NCI-H2171 treated with DMSO at 0.1 percent for 48 hours (cell line): ENCODE measurements around the gene PPP4R4.
A peak's percentile ranks its signal among the peaks of the same experiment; 100 is the strongest.
"Not testable (repeated sequence)": the region's sequence is repeated elsewhere in the genome, so short reads cannot be mapped to it uniquely, and the experiment has no call there.

Source experiments
- DNase-seq: peaks from one replicate; lab custom pipeline; 2025; lab: John Stamatoyannopoulos, UW

Gene PPP4R4

DNA sequence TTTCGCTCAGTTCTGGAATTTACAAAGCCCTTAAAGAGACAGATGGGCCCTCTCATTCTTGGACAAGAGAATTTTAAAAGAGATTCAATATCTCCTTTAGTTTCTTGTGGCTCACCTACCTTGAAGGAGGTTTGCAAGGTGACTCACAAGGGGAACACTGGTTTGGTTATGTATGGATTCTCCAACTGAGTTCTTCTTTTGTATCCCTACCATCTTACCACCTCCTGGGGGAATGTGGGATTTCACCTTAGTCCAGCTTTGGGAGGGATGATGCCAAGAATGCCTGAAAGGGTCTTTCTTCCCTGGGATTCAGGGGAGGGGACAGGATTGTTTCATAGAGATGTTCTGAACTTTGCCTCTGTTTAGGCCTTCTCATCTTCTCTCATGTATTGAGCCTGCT, 3.7 kb downstream of the PPP4R4 start:
- no peak for DNase-seq

DNA sequence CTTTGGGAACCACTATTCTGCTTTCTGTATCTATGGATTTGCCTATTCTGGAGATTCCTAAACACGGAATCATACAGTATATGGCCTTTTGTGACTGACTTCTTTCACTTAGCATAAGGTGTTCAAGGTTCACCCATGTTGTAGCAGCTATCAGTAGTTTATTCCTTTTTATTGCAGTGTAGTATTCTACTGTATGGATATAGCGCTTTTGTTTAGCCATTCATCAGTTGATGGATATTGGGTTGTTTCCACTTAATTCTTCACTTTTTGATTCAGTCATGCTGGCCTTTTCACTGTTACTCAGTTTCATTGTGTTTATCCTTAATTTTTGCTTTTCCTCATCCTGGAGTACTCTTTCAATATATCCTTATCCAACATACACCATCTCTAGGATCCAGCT, 5.1 kb downstream of the PPP4R4 start:
- no peak for DNase-seq

DNA sequence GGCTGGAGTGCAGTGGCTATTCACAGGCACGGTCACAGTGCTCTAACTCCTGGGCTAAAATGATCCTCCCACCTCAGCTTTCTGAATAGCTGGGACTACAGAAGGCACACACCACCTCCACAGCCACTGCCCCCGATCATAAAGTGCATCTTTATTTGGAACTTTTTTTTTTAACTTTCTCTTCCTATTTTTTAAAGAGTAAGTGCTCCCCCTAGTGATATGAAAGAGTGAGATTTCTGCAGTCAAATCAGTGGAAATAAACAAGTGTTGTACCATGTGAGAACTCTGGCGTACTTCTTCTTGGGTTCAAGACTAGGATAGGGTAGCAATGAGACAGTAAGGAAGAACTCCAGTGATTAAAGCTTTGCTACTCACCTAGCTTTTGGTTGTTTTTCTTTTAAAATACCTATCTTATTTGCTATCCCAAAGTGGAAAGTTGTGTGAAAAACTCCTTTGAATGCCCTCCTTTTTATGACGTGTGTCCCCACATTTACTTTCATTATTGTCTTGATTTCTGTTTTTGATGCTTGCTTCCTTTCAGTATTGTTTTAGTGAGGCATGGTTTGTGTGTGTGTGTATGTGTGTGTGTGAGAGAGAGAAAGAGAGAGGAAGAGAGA, 6.6 kb downstream of the PPP4R4 start:
- peak; percentile 86 for DNase-seq

DNA sequence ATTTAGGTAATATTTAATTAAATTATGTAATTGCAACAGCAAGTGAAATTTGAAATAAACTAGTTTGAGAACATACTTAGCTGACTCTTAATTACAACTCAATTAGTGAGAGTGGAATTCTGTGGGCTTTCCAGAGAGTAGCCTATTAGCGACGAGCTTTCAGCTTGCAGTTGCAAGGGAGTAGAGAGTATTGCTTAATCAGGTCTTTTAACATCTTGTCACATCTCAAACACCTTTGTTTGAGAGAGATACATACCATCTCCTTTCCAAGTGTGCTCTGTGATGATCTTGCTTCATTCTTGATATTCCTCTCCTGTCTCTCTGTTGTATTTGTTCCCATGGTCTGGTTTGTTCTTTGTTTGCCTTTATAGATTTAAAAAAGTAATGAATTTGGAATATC, 7.7 kb downstream of the PPP4R4 start:
- DNase-seq = no peak

DNA sequence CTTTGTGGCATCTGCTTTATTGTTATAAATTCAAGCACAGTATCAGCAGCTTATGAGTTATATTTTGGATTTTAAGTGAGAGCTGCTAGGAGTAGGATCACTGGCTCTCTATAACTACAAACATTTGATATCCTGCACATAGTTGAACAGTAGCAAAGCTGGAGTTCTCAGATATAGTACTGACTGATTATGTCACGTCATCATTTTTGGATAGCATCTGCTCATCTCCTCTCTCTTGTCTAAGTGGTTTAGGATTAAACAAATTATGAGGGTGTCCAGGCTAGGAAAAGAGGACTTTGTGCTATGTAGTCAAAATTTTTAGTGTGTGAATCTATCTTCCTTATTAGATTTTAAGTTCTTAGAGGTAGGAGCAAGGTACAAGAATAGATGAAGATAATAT, 18.4 kb downstream of the PPP4R4 start:
- DNase-seq = no peak

DNA sequence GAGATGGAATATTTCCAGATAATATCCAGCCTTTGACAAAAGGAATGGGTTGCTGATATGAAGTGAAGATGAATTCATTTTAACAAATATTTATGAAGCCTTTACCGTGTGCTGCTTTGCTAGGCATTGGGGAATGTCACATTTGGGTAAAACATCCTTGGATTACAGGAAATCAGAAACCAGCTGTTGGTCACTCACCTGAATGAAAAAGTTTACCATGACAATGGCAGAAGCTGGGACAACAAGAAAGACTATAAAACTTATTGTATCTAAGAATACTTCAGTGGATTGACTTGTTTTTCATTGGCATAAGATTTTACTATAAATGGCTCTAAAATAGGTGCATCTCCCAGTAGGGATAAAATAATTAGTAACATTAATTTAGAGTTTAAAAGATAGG, 19.7 kb downstream of the PPP4R4 start:
- DNase-seq = no peak

DNA sequence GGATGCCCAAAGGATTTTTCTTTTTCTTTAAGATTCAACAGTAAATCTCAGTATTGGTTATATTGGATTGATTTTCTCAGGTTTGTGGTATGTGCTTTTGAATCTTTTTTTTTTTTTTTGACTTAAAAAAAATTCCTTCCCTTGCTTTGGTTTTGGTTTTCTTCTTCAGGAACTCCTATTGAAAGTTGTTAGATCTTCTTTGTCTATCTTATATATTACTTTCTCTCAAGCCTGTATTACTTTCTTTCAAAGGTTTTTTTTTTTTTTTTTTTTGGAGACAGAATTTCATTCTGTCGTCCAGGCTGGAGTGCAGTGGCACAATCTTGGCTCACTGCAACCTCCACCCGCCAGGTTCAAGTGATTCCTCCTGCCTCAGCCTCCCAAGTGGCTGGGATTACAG, 21.9 kb downstream of the PPP4R4 start:
- no peak for DNase-seq

DNA sequence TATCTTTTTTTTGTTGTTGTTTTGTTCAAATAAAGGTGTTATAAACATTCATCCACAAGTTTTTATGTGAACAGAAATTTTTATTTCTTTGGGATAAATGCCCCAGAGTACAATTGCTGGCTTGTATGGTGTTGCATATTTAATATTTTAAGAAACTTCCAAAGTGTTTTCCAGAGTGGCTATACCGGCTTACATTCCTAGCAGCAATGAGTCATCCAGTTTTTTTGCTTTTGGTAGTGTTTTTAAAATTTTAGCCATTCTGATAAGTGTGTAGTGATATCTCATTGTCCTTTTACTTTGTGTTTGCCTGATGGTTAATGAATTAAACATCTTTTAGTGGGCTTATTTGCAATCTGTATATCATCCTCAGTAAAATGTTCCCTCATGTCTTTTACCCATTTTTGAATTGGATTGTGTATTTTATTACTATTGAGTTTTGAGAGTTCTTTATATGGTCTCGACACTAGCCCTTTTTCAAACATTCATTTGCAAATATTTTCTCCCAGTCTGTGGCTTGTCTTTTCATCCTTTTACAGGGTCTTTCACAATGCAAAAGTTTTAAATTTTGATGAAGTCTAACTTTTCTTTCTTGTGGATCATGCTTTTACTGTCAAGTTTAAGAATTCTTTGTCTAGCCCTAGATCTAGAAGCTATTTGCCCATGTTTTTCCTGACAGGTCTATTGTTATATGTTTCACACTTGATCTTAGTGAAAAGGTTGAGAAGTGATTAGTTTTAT, 29.5 kb downstream of the PPP4R4 start:
- no peak for DNase-seq

DNA sequence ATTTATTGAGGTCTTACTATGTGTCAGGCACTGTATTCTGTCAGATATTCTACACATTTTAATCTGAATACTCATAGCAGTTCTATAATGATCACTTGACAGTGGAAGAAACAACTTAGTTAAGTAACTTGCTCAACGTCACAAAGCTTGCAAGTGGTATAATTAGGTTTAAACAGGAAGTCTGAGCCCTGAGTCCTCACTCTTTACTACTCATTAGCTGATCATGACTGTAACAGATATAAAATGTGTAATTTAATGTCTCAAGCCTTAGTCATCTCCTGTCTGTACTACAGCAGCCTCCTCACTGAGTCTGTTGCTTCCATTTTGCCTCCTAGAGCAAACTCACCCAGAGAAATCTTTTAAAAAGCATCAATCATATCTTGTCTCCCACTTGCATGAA, 38.9 kb downstream of the PPP4R4 start:
- DNase-seq = no peak

DNA sequence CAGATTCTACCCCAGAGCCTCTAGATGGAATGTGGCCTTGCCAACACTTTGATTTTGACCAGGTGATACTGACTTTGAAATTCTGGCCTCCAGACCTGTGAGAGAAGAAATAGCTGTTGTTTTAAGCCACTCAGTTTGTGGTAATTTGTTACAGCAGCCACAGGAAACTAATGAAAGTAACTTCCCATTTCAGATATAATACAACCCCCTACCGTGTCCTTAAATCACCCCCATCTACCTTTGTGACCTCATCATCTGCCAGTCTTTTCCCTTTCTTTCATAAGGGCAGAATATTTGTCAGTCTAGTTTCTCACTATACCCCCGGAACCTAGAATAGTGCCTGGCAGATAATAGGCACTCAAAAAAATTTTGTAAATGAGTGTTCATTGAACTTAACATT, 39.6 kb downstream of the PPP4R4 start:
- DNase-seq = no peak

DNA sequence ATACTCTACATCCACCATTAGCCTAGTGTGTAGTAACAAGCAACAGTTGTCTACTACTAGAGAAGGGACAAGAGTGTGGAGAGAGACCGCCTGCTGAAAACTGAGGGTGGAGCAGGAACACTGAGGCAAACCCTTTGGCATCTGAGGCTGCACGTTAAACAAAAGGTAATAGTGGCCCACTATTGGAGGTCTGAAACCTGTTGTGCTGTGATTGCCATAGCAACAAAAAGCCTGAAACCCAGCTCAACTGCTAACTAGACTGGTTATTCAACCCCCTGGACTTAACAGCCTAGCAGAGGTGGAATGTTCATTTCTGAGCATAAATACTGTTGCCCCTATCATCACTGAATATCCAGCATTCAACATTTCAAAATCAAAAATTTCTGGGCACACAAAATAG, 43.0 kb downstream of the PPP4R4 start:
- DNase-seq = no peak

DNA sequence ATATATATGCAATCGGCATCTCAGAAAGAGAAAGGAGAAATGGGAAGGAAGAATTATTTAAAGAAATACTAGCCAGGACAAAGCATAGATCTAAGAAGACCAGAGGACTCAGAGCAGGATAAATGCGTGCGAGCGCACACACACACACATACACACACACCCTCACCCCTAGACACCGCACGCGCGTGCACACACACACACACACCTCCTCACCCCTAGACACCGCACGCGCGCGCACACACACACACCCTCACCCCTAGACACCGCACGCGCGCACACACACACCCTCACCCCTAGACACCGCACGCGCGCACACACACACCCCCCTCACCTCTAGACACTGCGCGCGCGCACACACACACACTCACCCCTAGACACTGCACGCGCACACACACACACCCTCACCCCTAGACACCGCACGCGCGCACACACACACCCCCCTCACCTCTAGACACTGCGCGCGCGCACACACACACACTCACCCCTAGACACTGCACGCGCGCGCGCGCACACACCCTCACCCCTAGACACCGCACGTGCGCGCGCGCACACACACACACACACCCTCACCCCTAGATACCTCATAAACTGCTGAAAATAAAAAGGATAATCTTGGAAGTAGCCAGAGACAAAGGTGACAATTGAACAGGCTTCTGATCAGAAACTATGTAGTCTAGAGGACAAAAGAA, 44.2 kb downstream of the PPP4R4 start:
- not testable (repeated sequence) for DNase-seq

DNA sequence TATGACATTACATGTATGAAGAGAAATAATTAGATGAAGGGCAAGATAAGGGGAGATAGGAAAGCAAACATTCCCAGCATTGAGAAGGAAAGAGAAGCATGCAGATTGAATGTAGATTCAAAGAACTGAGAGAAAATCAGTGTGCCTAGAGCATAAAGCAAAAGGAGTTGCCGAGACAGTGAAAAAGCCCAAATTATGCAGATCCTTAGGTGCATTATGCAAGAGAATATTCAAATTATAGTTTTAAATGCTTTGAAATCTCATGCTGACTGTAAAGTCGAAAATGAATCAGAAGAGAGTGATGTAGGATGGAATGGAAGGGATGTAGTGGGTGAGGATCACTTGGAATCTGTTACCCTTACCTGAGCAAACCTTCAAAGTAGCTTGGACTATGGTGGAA, 49.9 kb downstream of the PPP4R4 start:
- no peak for DNase-seq

DNA sequence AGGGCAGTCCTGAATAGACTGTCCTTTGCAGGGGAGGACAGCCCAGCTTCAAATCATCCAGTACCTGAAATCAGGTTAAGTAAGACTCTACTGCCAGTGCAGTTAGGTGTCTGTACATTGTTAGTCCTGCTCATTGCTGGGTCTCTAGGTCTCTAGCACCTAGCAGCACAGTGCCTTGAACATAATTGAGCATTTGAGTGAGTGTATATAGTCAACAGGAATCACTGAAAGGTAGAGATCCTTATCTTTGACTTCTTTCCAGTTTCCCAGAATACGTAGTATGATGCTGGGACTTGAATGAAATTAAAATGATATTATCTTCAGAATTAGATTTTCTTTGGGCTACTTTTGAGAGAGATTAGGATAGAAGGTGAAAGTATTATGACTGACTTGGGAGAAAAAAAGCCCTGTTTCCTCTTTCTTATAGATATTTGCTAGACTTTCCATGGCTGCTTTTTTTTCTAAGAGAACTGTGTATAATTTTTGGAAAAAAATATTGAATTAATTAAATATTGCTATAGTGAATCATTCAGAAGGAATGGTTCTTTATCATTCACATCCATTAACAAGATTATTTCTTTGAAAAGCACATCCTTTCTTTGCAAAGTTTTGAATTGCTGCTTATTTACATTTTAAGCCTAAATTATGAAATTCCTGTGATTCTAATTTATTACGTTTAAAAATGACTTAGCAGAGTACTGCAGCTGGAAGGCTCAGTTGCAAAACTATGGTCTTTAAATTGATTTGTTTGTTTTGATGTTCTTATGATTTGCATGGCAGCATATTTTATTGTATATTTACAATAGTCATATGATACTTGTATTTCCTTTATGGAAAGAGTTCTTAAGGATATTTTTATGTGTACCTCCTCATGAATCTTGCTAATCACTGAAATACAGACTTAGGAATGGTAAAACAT, 51.6 kb downstream of the PPP4R4 start:
- no peak for DNase-seq

DNA sequence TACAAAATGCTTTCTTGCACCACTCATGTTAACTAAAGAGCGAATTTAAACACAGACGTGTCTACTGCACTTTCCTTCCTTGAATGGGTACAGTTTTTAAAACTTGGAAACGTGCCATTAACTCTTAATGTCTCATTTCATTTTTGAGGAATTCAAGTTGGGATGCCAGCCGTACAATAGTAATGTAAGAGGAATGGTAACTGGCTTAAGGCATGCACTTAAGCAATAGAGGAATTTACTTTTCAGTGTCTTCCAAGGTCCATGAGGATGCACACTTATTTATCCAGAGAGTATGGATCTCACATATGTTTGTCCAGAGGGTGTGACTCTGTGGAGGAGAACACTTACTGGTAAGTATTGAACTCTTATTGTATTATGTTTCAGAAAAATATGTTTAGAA, 52.9 kb downstream of the PPP4R4 start:
- no peak for DNase-seq

DNA sequence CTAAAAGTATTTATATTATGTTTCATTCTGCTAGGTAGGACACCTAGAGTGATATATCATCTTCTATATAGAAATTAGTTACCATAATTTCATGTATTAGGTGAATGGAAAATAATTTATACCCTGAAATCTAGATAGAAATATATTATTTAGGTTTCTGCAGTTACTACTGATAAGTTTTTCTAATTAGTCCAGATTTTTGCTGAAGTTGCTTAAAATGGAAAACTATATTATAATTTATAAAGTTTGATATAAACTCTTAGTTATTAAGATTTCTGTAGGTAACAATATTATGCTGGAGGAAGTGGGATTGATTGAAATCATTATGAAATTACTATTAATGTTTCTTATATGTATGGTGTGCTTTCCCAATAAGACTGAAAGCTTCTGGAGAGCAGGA, 62.9 kb downstream of the PPP4R4 start:
- no peak for DNase-seq

DNA sequence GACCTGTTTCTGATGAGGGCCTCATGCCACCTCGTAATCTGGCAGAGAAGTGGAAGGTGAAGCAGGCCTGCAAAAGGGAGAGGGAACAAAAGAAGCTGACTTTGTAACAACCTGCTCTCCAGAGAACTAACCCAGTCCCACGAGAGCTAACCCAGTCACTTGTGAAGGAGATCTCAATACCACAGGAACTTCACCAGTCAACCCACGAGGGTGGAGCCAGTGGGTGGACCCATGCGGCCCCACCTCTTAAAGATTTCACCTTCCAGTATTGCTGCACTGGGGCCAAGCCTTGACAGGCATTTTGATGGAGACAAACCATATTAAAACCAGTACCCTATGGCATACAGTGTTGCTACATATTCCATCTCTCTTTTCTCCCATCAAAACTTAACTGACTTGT, 63.9 kb downstream of the PPP4R4 start:
- no peak for DNase-seq

DNA sequence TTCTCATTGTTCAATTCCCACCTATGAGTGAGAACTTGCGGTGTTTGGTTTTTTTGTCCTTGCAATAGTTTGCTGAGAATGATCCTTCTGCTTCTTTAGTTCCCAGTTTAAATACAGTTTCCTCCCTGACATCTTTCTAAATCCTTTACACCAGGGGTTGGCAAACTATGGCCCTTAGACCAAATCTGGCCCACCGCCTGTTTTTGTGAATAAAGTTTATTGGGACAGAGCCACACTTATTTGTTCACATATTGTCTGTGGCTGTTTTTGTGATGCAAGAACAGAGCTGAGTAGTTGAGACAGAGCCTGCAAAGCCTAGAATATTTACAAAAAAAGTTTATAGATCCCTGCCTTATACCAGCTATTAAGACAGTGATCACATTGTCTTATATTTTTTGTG, 65.3 kb downstream of the PPP4R4 start:
- no peak for DNase-seq

DNA sequence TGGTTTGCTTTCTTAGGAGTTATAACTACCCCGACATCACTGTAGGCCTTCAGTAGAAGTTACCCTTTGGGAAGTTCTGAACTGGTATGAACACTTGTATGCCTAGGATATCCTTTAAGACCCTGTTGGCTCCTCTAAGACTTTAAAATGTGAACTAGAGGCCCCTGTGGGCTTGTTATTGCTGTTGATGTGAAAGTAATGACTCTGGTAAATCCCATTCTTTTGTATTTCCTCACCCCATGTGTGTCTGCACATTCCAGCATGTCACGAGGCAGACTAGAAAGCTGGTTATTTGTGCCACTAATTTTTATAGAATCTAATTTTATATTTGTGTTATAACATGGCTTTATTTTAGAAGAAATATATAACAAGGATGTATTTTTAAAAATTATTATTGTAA, 70.1 kb downstream of the PPP4R4 start:
- no peak for DNase-seq

DNA sequence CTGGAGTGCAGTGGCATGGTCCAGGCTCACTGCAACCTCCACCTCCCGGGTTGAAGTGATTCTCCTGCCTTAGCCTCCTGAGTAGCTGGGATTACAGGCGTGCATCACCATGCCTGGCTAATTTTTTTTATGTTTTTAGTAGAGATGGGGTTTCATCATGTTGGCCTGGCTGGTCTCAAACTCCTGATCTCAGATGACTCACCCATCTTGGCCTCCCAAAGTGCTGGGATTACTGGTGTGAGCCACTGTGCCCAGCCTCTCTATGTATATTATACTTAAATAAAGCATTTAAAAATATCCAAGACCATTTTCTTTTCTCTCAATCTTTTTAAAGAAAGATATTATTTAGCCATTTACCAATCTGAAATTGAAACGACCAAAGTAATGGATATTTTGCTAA, 90.1 kb downstream of the PPP4R4 start:
- DNase-seq = not testable (repeated sequence)

DNA sequence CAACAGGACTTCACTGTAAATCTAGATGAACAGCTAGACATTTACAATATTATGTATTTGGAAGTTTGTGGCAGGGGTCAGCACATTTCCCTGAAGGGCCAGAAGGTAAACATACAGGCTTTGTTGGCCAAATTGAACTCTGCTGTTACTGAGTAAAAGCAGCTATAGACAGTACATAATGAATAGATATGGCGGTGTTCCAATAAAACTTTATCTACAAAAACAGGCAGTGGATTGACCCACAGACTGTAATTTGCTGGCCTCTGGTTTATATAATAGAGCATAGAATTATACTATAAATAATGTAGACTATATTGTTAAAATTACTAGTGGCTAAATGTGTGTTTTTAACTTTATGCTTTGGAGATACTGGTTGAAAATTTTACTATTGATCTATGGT, 93.2 kb downstream of the PPP4R4 start:
- no peak for DNase-seq

DNA sequence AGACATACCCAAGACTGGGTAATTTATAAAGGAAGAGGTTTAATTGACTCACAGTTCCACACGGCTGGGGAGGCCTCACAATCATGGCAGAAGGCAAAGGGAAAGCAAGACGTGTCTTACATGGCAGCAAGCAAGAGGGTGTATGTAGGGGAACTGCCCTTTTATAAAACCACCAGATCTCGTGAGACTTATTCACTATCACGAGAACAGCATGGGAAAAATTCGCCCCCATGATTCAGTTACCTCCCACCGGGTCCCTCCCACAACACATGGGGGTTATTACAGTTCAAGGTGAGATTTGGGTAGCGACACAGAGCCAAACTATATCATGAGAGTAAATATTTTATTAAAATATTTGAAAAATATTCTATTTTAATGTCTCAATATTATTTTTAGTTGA, 94.5 kb downstream of the PPP4R4 start:
- DNase-seq = not testable (repeated sequence)
